Measurements from ENCODE around the gene ZBTB21. TPM values are rescaled to one million over a fixed set of nuclear protein-coding genes. Genes with fewer than 3 reads are reported as not detected.

ZBTB21 gene
- total and polyA plus RNA-seq, 2 experiments from 2014 or later, result 10.7 TPM

- Histone ChIP-seq H3K27ac (no peak overlapping the region), H2AFZ (no peak overlapping the region), H3K36me3 (ENCODE audit: low read depth) (no peaks in the 10 kb centered on the region), H3K79me2 (ENCODE audit: insufficient read depth) (no peaks in the 10 kb centered on the region), H3K9me3 (ENCODE audit: low read depth) (no peaks in the 10 kb centered on the region), H3K4me2 (ENCODE audit: unreplicated experiment) (no peak overlapping the region), H3F3A (ENCODE audit: insufficient read depth) (no peaks in the 10 kb centered on the region), H3K27me3 (replicated peaks; ENCODE audit: insufficient read depth) (no peaks in the 10 kb centered on the region), H3K4me1 (ENCODE audit: insufficient read depth) (no peaks in the 10 kb centered on the region), H4K20me1 (ENCODE audit: insufficient read depth) (no peaks in the 10 kb centered on the region), H3K9ac (no peak overlapping the region), H3K9me2 (ENCODE audit: insufficient read depth) (no peaks in the 10 kb centered on the region), H3K4me3 (no peak overlapping the region)
- DNase-seq, result no peak
- WGBS, 2 experiments (ENCODE audit: low coverage in 1 of 2, low lambda C conversion rate in 2 of 2, missing lambda C conversion rate in 2 of 2), result 84 to 93% methylated on average over 2 of the region's 2 CpGs
- in situ Hi-C loops (cut with MboI), result no loop called here
- TF ChIP-seq EZH2phosphoT487 (IDR thresholded peaks at IDR 0.05; ENCODE audit: insufficient read depth, low read depth), result no peak
Observed at GRCh38 chr21:42017022-42017421, 6.9 kb upstream of the ZBTB21 start.

DNA sequence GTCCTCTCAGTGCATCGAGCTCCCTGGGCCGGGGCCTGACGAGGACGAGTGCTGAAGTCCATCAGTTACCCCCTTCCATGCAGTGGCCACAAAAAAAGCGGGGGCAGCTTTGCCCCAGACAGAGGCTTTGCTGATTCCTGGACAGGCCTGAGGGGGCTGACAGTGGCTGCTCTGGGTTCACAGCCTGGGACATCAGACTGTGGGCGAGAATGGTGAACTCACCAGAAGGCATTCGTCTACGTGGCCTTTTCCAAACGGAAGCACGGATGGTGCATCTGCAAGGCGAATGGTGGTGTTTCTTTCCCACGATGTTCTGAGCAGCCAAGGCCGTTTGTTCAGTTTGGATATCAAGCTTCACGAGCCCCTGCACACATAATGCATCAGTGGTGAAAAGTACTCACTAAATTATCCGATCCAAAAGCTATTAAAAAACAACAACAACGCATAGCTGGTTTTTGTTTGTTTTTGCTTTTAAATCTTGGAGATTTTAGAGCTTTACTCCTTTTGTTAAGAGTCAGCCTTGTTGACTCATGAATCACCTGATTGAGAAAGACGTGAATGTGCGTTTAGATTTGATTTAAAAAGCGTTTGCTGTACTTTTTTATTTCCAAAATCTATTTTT is 6.3 kb upstream of the ZBTB21 start:
- in situ Hi-C loops (cut with MboI), result no loop called here
- DNase-seq, result no peak
- H3K4me3 ChIP-seq, result no peak overlapping the region
- WGBS, 2 experiments (ENCODE audit: low coverage in 1 of 2, low lambda C conversion rate in 2 of 2, missing lambda C conversion rate in 2 of 2), result 91% methylated on average over 19 of the region's 19 CpGs
- H4K20me1 ChIP-seq (ENCODE audit: insufficient read depth), result no peaks in the 10 kb centered on the region
- no peak overlapping the region for H3K4me2 ChIP-seq (ENCODE audit: unreplicated experiment)
- H3K36me3 ChIP-seq (ENCODE audit: low read depth), result no peaks in the 10 kb centered on the region
- H3K9ac ChIP-seq, result no peak overlapping the region
- no peaks in the 10 kb centered on the region for H3K9me3 ChIP-seq (ENCODE audit: low read depth)
- H3K4me1 ChIP-seq (ENCODE audit: insufficient read depth), result no peaks in the 10 kb centered on the region
- no peak overlapping the region for H2AFZ ChIP-seq
- H3K79me2 ChIP-seq (ENCODE audit: insufficient read depth), result 0 out of 2 replicates have a peak, but pooled peaks cover 3% of the 10 kb centered on the region
- no peaks in the 10 kb centered on the region for H3K9me2 ChIP-seq (ENCODE audit: insufficient read depth)
- TF ChIP-seq EZH2 (IDR thresholded peaks at IDR 0.05; ENCODE audit: insufficient read depth, poor library complexity, severe bottlenecking) (no peak), EZH2phosphoT487 (IDR thresholded peaks at IDR 0.05; ENCODE audit: insufficient read depth, low read depth) (no peak)
- H3F3A ChIP-seq (ENCODE audit: insufficient read depth), result no peaks in the 10 kb centered on the region
- no peaks in the 10 kb centered on the region for H3K27me3 ChIP-seq (replicated peaks; ENCODE audit: insufficient read depth)
- no peak overlapping the region for H3K27ac ChIP-seq

- Histone ChIP-seq H3K79me2 (ENCODE audit: insufficient read depth) (peaks cover 7% of the 10 kb centered on the region), H3K27ac (no peak overlapping the region), H3K9ac (no peak overlapping the region), H3K4me1 (ENCODE audit: insufficient read depth) (no peaks in the 10 kb centered on the region), H4K20me1 (ENCODE audit: insufficient read depth) (no peaks in the 10 kb centered on the region), H3K4me2 (ENCODE audit: unreplicated experiment) (no peak overlapping the region), H3F3A (ENCODE audit: insufficient read depth) (no peaks in the 10 kb centered on the region), H3K9me3 (ENCODE audit: low read depth) (no peaks in the 10 kb centered on the region), H3K36me3 (ENCODE audit: low read depth) (no peaks in the 10 kb centered on the region), H3K9me2 (ENCODE audit: insufficient read depth) (no peaks in the 10 kb centered on the region), H3K4me3 (no peak overlapping the region), H3K27me3 (replicated peaks; ENCODE audit: insufficient read depth) (no peaks in the 10 kb centered on the region), H2AFZ (no peak overlapping the region)
- 89 to 90% methylated on average over 7 of the region's 7 CpGs for WGBS, 2 experiments (ENCODE audit: low coverage in 1 of 2, low lambda C conversion rate in 2 of 2, missing lambda C conversion rate in 2 of 2)
- DNase-seq, result no peak
- in situ Hi-C loops (cut with MboI), result no loop called here
- TF ChIP-seq EZH2phosphoT487 (IDR thresholded peaks at IDR 0.05; ENCODE audit: insufficient read depth, low read depth), result no peak
- TF ChIP-seq EZH2 (IDR thresholded peaks at IDR 0.05; ENCODE audit: insufficient read depth, poor library complexity, severe bottlenecking), result no peak
Observed at GRCh38 chr21:42013931-42014330, 3.8 kb upstream of the ZBTB21 start.

DNA sequence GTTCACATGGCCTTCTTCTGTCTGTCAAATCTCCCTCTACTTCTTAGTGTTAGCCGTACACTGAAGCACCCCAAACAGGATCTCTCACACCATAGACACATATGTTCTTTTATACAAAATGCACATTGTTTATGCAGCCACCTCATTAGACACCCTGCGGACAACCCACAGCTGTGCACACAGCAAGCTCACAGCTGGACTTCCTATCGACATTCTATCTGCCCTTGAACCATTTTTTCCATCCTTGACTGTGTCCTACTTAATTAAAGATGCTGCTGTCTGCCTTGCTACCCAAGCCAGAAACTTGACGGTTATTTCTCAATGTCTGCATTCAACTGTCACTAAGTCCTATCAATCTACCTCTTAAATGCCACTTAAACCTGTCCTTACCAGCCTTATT is 3.2 kb upstream of the ZBTB21 start:
- H4K20me1 ChIP-seq (ENCODE audit: insufficient read depth), result no peaks in the 10 kb centered on the region
- H3K36me3 ChIP-seq (ENCODE audit: low read depth), result no peaks in the 10 kb centered on the region
- H2AFZ ChIP-seq, result no peak overlapping the region
- no peaks in the 10 kb centered on the region for H3F3A ChIP-seq (ENCODE audit: insufficient read depth)
- H3K9me2 ChIP-seq (ENCODE audit: insufficient read depth), result no peaks in the 10 kb centered on the region
- H3K27me3 ChIP-seq (replicated peaks; ENCODE audit: insufficient read depth), result no peaks in the 10 kb centered on the region
- no peak overlapping the region for H3K27ac ChIP-seq
- TF ChIP-seq EZH2phosphoT487 (IDR thresholded peaks at IDR 0.05; ENCODE audit: insufficient read depth, low read depth) (no peak), EZH2 (IDR thresholded peaks at IDR 0.05; ENCODE audit: insufficient read depth, poor library complexity, severe bottlenecking) (no peak)
- 96 to 97% methylated on average over 4 of the region's 4 CpGs for WGBS, 2 experiments (ENCODE audit: low coverage in 1 of 2, low lambda C conversion rate in 2 of 2, missing lambda C conversion rate in 2 of 2)
- H3K9me3 ChIP-seq (ENCODE audit: low read depth), result no peaks in the 10 kb centered on the region
- in situ Hi-C loops (cut with MboI), result no loop called here
- peaks cover 12% of the 10 kb centered on the region for H3K79me2 ChIP-seq (ENCODE audit: insufficient read depth)
- no peak overlapping the region for H3K4me2 ChIP-seq (ENCODE audit: unreplicated experiment)
- no peak overlapping the region for H3K4me3 ChIP-seq
- peaks cover 4% of the 10 kb centered on the region for H3K4me1 ChIP-seq (ENCODE audit: insufficient read depth)
- DNase-seq, result no peak
- H3K9ac ChIP-seq, result no peak overlapping the region

Data from GM23248 (cell line).